HepG2 (cell line): Measurements from ENCODE around the gene IKZF4. TPM values are rescaled to one million over a fixed set of nuclear protein-coding genes. Genes with fewer than 3 reads are reported as not detected.

ENCODE experiments used
- ISX ChIP-seq: sonication (generic); formaldehyde crosslinking; conservative IDR thresholded peaks from 2 replicates; pipeline ENCODE4 v1.5.0; 2020; ENCODE audit warnings: missing genetic modification reagents
- KLF13 ChIP-seq: sonication (generic); formaldehyde crosslinking; IDR thresholded peaks from 2 replicates; pipeline ENCODE4 v1.4.0; 2020; ENCODE audit warnings: mild to moderate bottlenecking, missing genetic modification reagents
- NFIC ChIP-seq: IDR thresholded peaks from 2 replicates; pipeline ENCODE4 v1.6.1; 2012; ENCODE audit warnings: mild to moderate bottlenecking, low read length, inconsistent platforms
- RERE ChIP-seq: IDR thresholded peaks from 2 replicates; pipeline ENCODE4 v1.6.1; 2016; ENCODE audit warnings: low read depth, missing genetic modification reagents, missing compliant biosample characterization
- SP2 ChIP-seq: sonication (generic); formaldehyde crosslinking; IDR thresholded peaks from 2 replicates; pipeline ENCODE4 v1.5.1; 2020; ENCODE audit warnings: mild to moderate bottlenecking, missing genetic modification reagents
- ZNF570 ChIP-seq: sonication (generic); formaldehyde crosslinking; IDR thresholded peaks from 2 replicates; pipeline ENCODE4 v1.4.0; 2020; ENCODE audit warnings: mild to moderate bottlenecking, missing genetic modification reagents, borderline replicate concordance
- polyA plus RNA-seq, 8 experiments: library from polyadenylated mRNA; depleted of rRNA in 3 of 8; stranded (reverse) in 7 of 8; unstranded in 1 of 8; fragments of >200 nt; fragmentation: Illumina TruSeq in 4 of 8; extraction: Trizol in 4 of 8; gene quantifications; 2 replicates each; pipeline versions ENCODE4 v1.2.1 to v1.2.3, GENCODE V29; 2011 to 2016; ENCODE audit warnings: low read depth in 4 of 8, missing spikeins in 1 of 8, mixed read lengths in 1 of 8; ENCODE audit not compliant: insufficient read depth in 1 of 8
- total RNA-seq, 5 experiments: library from RNA; depleted of rRNA; stranded (reverse); fragments of >200 nt; fragmentation: Illumina TruSeq; extraction: Trizol; gene quantifications; 2 replicates each; pipeline ENCODE4 v1.2.3, GENCODE V29; 2016; ENCODE audit warnings: low read depth in 1 of 5

IKZF4 gene
- total and polyA plus RNA-seq, 2 of the 13 experiments (the other 11 are each of a cell fraction or from before 2014, with no cell fraction given) = 0.58 to 2.2 TPM

GRCh38 chr12:56080556-56081138, 59.8 kb downstream of the IKZF4 start (continued):
- TF ChIP-seq RERE (0 out of 2 replicates have a peak, but pooled peaks have one; percentile 43), KLF13 (CRISPR knock-in tag) (no peak), ZNF570 (no peak), NFIC (peak; percentile 65; the same call in 1 of the 2 replicates), SP2 (CRISPR knock-in tag) (no peak), ISX (no peak)
